Adipose tissue (tissue), 3 donors: ENCODE data around the gene KRT1. TPM values are rescaled to one million over a fixed set of nuclear protein-coding genes. Genes with fewer than 3 reads are reported as not detected.

Source experiments
- H3K27ac ChIP-seq: one replicate; pipeline ENCODE4 v1.5.1; 2013; ENCODE audit warnings: low read depth, low read length
- WGBS, 3 donors: extraction: QIAGEN DNeasy Blood & Tissue Kit; methylation state at CpG; one replicate each; pipeline ENCODE4 v1.1.7; 2013; 5-methylcytosine and 5-hydroxymethylcytosine counted together
- polyA plus RNA-seq, 3 donors: library from polyadenylated mRNA; stranded (reverse); fragments of 200-250 nt; gene quantifications; one replicate each; pipeline ENCODE4 v1.2.3, GENCODE V29; 2013
- donor health status: healthy with polysubstance abuse.
- donor health status: Bipolar disorder and iron deficiency.
- donor health status: healthy.

The KRT1 gene
- polyA plus RNA-seq, 3 donors = not detected

DNA sequence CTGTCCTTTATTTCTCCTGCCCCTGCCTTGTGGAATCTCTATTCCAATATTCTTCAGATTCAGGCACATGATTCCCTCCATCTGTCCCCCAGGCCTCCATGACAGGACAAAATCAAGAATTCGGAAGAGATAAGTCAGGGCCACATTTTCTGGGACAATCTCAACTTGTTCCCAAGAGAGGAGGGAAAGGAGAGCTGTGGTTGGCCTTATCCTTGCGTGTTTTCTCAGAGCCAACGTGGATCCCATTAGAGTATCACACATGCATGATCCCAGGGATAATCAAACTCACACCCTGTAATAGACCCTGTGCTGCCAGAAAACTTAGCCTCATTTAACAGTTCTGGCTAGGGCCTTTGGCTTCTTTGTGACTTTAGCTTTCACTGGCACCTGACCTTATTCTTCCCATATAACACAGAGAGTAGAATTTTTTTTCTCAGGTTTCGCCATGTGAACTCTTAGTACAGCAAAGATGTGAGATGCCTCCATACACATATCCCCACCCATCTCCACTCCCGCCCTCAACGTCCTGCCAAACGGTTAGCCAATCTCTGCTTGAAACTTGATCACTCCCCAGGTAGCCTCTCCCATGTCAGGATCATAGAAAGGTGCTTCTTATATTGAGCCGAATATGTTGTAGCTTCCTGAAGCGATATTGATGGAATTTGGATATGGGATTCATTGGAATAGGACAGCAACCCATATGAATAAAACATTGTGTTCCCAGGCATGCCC lies 6.7 kb upstream of the KRT1 start:
- 65 to 81% (median 77%) methylated on average over 9 of the region's 9 CpGs for WGBS, 3 donors
- no peak overlapping the region for H3K27ac ChIP-seq

DNA sequence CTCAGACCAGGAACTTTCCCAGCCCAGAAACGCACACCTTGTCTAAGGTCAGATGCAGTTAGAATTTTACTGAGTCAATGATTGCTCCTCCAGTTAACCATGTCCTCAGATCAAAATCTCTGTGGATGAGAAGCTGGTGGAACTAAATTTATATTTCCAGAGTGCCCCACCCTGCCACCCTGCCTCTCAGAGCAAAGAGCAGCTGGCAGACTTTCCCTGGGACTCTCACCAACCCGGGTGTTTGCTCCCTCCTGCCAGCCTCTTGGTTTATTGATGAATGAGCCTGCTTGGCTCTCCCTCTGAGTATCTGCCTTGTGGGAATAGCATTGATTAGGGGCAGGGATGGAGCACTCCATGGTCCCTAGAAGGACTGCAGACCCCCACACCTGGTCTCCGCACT lies 5.9 kb upstream of the KRT1 start:
- no peak overlapping the region for H3K27ac ChIP-seq
- 62 to 86% (median 85%) methylated on average over 3 of the region's 3 CpGs for WGBS, 3 donors

DNA sequence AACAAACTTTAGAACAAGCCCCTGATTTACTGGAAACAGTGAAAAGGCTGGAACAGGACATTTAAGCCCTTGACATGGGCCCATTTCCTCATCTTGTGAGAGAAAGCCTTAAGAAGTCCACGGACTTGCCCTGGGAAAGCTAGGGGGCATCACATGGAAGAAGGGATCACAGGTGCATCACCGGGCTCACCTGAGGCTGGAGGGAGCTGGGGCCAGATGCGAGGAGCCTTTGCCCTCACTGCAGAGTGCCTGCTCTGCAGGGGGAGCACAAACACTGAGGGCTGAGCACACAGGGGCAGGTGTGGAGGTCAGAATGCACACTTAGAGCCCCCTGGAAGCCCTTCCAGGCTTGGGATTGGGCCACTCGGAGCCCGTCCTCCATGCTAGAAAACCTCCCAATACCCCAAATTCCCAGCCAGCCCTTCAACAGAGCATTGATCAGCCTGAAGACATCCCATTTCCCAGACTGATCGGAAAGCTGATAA lies 5.2 kb upstream of the KRT1 start:
- no peak overlapping the region for H3K27ac ChIP-seq
- WGBS, 3 donors = 56 to 79% (median 72%) methylated on average over 6 of the region's 6 CpGs

DNA sequence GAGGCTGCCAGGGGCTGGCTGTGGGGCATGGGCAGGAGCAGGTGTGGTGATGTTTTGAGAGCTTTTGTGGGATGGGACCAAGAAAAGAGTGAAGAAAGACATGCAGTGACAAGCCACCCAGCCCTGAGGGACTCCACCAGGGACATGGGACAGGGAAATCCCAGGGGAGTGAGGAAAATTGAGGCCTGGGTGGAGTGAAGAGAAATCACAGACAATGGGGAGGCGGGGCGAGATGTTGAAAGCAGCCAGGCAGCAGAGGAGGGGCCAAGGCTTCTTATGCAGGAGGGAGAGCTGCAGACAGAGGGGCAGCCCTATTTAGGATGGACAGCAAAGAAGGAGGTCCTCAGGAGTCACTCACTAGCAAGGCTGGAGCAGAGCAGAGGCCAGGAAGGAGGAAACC lies 4.2 kb upstream of the KRT1 start:
- H3K27ac ChIP-seq = no peak overlapping the region
- WGBS, 3 donors = 82 to 88% (median 85%) methylated on average over 2 of the region's 2 CpGs

DNA sequence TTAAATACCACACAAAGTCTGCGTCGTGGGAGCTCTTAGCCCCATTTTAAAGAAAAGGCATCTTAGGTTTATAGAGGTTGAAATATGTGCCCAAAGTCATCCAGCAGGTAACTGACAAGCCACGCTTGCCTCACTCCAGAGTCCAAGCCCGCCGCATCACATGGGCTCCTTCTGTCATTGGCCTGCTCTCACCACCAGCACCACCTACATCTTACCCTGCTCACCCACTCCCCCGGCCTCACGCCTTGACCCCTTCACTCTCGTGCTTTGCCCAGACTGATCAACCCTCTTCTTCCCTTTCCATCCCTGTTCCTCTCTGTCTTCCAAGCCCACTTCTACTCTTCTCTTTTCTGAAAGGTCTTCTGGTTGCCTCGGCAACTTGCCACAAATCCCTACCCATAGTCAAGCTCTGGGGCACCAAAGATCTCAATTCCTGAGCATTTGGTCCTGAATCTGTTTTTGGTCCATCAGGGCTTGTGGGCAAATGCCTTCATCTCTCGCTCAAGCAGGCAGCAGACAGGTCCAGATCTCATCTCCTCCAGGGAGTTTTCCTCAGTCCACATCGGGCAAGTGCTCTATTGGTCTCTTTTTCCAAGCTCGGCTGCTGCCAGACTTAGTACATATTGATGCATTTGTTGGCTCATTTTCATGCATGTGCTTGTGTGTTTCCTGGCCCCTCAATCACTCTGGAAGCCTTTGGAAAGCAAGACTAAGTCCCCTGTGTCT lies 3.5 kb upstream of the KRT1 start:
- 77 to 89% (median 84%) methylated on average over 12 of the region's 12 CpGs for WGBS, 3 donors
- H3K27ac ChIP-seq = no peak overlapping the region

DNA sequence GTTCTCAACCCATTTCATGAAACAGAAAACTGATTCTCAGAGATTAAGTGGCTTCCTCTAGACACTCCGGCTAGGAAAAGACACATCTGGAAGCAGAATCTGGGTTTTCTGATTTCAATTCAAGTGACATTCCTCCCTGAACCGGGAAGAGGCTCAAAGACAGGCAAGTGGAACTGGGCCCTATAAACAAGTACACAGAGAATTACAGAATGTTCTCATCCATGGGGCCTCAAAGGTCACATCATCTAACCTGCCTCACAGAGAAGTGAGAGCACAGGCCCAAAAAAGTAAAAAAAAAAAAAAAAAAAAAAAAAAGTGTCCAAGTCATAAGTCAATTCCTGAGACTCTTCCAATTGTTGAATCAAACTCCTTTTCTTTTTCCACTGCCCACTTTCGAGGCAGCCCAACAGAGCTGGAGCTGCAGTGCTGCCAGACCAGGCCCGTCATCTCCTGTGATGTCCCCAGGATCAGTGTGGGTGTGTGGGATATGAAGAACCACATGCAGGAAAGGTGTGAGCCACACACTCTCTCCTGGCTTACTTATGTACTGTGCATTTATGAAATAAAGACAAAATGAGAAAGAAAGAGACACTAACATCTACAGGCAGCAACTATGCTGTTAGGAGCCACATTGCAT lies 2.8 kb upstream of the KRT1 start:
- no peak overlapping the region for H3K27ac ChIP-seq
- WGBS, 3 donors = 59 to 77% (median 66%) methylated on average over 4 of the region's 4 CpGs

DNA sequence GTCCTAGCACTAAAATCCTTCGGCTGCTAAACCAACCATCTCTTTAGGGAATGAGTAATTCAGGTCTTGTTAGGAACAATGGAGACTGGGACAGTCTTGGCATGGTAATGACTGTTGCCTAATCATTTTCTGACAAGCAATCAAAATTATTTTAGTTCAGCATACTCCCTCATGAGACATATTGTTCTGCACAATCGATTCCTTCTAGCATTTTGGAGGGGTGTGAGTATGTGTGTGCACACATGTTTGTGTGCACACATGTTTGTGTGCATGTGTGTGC lies 2.1 kb upstream of the KRT1 start:
- WGBS, 3 donors = 61 to 70% (median 65%) methylated on average over 2 of the region's 2 CpGs
- H3K27ac ChIP-seq = no peak overlapping the region

DNA sequence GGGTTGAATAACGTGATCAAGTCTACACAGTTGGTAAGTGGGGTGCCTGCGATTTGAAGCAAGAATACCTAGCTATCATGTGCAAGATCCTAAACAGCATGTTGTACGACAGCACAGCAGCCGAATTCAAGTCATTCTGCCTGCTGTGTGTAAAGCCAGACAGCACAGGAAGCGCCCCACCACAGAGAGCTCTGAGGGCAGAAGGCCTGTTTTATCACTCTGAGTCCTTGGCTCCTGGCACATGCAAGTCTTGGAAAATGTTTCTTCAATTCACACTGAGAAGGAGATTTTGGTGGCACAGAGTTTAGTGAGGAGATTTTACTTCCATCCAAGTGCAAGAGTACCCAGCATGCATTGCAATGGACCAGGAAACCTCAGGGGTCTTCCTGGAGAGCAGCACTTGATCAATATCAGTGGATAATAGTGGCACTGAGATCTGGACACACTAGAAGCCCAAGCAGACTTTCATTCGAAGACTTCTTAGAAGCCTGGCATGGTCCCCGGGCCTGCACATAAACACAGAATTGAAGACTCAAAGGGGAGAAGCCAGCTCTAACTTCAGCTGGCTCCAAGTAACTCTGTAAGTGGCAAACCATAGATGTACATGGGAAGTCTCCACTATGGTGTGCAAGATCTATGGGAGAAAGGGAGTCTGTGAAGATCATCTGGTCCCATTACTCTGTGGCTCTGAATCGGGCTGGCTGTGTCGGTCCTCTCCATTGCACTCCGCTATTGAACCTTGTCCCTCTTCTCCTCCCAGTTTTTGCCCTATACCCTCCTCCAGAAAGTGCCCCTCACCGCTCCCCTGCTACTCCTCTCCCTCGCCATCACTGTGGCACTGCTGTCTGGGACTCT lies 1.5 kb upstream of the KRT1 start:
- H3K27ac ChIP-seq = no peak overlapping the region
- 61 to 74% (median 72%) methylated on average over 12 of the region's 12 CpGs for WGBS, 3 donors

DNA sequence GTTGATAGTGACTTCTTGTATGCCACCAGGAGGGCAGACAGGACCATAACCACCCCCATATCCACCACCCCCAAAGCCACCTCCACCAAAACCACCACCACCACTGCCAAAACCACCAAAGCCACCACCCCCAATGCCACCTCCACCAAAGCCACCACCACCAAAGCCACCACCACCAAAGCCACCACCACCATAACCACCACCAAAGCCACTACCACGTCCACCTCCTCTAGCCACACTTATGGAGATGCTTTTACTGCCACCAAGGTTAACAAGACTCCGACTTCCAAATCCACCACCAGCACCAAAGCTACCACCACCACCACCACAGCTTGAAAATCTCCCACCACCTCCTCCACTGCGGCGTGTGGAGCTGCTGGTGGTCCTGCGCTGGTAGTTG lies 332 bp downstream of the KRT1 start:
- 85 to 87% (median 87%) methylated on average over 5 of the region's 5 CpGs for WGBS, 3 donors
- H3K27ac ChIP-seq = no peak overlapping the region

DNA sequence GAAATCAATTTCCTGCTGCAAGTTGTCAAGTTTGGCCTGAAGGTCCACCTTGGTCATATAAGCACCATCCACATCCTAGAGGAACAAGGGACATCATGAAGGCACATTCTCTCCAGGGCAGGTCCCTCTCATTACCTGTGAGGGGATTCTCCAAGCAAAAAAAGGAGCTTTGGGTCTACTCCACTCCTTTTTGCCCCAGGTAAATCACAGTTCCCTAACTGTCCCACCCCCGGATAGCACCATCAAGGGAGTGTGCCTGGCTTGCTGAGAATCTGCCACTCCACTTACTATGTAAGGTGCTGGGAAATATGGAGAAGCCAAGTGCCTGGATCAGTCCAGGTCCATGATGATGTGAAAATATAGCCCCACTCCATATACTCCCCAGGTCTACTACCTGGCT lies 2.5 kb downstream of the KRT1 start:
- H3K27ac ChIP-seq = no peak overlapping the region
- WGBS, 3 donors = 69 to 90% (median 86%) methylated on average over 1 of the region's 1 CpG

DNA sequence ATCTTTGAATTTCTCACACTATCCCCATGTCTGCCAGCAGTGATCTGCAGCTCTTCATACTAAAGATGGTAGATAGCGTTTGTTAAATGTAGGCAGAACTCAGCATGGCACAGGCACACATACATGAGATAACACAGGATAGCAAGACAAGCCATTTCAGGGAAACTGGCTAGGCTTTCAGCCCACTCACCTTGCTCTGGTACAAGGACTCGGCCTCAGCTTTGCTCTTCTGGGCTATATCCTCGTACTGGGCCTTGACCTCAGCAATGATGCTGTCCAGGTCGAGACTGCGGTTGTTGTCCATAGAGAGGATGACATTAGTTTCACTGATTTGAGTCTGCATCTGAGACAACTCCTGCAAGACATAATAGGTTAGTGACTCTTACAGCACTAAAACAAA lies 3.1 kb downstream of the KRT1 start:
- WGBS, 3 donors = 80 to 86% (median 86%) methylated on average over 5 of the region's 5 CpGs

DNA sequence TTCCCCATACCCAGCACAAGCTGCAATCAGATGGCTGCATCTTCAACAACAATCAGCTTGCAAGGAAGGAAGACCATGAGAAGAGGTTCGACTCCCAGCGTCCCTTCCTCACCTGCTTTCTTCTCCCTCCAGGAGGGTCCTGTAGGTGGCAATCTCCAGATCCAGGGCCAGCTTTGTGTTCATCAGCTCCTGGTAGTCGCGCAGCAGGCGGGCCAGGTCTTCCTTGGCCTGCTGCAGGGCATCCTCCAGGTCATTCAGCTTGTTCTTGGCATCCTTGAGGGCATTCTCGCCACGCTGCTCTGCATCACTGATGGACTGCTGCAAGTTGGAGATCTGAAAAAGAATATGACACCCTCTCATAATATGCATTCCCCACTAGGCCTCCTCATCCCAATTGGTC lies 4.0 kb downstream of the KRT1 start:
- no peak overlapping the region for H3K27ac ChIP-seq
- WGBS, 3 donors = 85 to 92% (median 89%) methylated on average over 7 of the region's 7 CpGs

More for the DNA sequence above, 3.1 kb downstream of the KRT1 start:
- no peak overlapping the region for H3K27ac ChIP-seq

DNA sequence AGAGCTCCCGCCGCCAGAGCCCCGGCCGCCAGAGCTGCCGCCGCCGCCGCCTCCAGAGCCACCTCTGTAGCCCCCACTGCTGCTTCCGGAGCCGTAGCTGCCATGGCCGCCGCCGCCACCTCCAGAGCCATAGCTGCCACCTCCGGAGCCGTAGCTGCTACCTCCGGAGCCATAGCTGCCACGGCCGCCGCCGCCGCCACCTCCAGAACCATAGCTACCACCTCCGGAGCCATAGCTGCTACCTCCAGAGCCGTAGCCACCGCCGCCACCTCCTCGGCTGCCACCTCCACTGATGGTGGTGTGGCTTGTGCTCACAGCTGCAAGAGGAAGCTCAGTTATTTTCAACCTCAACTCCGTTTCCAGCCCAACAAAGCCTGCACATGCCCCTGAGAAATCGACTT lies 4.9 kb downstream of the KRT1 start:
- no peak overlapping the region for H3K27ac ChIP-seq
- 92% methylated on average over 22 to 28 of the region's 28 CpGs for WGBS, 3 donors

DNA sequence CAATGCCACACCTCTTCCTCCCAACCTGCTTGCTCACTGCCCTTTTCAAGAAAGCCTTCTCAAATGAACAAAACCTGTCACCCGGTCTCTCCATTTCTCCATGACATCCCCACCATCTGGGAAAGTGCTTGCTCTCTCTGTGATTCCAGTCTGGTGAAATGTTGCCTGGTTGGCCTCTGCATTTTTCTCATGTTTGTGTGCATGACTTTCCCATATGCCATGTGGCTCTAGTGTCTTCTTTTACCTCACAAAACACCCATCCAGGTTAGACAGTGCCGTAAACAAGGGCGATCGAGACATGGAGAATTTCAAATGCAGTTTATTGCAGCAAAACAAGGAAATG lies 5.8 kb downstream of the KRT1 start:
- no peak overlapping the region for H3K27ac ChIP-seq
- WGBS, 3 donors = 87 to 94% (median 92%) methylated on average over 4 of the region's 4 CpGs

DNA sequence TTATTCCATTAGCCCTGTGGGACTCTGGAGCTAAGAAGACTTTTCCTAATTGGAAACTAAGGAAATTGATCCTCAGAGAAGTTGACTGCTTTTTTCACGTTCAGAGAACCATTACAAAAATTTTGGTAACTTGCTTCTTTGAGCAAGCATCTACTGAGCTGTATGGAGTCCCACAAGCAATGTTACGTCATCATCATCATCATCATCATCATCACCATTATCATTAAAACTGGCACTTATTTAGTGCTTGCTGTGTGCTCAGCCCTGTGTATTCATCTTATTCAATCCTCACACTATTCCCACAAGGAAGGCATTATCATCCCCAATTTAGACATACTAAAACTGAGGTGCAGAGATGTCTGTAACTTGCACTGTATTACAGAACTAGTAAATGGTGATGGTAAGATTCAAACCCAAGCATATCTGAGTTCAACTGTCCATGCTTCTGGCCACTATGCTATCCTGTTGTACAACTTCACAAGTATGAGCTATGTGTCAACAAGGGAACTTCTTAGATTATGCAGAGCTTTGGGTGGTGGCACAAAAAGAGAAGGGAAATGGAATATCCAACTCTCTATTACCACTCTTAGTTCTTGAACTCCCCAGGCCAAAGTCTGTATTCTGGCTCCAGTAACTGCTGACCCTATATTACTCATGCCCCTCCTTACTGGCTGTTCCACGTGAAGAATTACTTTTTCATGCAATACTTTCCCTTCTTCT lies 6.3 kb downstream of the KRT1 start:
- WGBS, 3 donors = 57 to 69% (median 65%) methylated on average over 3 of the region's 3 CpGs
- no peak overlapping the region for H3K27ac ChIP-seq

DNA sequence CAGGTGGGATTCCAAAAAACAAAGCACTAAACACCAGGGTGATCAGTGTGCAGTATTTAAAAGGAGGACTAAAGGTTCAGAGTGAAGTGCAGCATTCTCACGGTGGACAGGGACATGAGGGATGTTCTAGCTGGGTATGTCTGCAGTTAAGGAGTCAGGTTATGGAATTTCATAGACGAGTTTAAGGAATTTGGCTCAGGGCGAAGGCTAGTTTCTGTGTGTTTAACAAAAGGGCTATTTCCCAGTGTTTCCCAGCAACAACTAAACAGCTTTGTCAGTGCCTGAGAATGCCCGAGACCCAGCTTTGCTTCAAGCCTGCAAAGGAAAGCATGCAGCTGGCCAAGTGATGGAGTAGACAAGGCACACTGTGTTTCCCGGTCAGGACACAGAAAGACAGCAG lies 7.0 kb downstream of the KRT1 start:
- 43 to 67% (median 56%) methylated on average over 5 of the region's 5 CpGs for WGBS, 3 donors
- H3K27ac ChIP-seq = no peak overlapping the region

DNA sequence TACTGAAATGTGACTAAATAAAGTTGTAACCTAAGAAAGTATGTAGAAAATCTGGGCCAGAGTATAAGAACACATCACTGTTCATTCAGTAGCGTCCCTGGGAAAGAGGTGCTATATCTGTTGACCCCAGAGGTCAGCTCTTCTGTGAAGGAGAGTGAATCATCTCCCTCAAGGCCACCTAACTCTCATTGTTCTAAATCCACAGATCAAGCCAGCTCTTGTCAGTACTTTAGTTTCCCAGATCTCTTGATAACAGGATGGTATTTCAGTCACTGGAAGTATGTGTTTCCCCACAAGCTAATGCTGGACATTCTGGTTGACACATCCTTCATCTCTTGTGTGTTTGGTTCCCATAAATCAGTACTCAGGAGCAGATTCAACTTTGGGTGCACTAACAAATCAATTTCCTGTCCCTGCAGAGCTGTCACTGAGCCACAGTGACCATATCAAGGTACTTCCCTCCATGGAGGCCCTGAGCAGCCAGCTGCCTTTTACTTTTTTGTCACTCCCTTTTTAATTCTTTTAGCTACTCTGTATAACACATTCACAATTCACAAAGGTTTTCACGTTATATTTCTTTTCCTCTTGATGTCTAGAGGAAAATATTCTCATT lies 7.8 kb downstream of the KRT1 start:
- no peak overlapping the region for H3K27ac ChIP-seq
- whole genome bisulfite sequencing, 3 donors = 50 to 74% (median 61%) methylated on average over 2 of the region's 2 CpGs

DNA sequence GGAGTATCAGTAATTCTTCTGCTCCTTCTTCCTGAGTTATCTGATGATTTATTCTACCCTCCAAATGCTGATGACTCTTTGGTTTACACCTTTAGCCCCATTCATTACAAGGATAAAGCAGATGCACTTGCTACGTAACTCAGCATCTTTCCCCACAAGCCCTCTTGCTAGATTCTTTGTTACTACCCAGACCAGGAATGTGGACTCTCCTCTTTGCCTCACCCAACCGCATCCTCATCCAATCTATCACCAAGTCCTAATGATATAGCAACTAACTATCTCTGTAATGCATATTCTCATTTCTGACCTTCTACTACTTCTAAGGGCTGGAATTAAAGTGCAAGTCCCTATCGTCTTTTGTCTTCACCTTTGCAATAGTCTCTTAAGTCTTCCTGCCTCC lies 9.2 kb downstream of the KRT1 start:
- WGBS, 3 donors = 88 to 91% (median 90%) methylated on average over 3 of the region's 3 CpGs
- H3K27ac ChIP-seq = no peak overlapping the region
